Measurements from ENCODE around the gene MISFA. TPM values are rescaled to one million over a fixed set of nuclear protein-coding genes. Genes with fewer than 3 reads are reported as not detected.
A peak's percentile ranks its signal among the peaks of the same experiment; 100 is the strongest.
"Not testable (repeated sequence)": the region's sequence is repeated elsewhere in the genome, so short reads cannot be mapped to it uniquely, and the experiment has no call there.

MISFA gene
- total RNA-seq, 2 donors from 2014 or later = 0.99 to 1.9 TPM

GRCh38 chr11:18633256-18634139, 33.9 kb downstream of the MISFA start:
- H3K27me3 Mint-ChIP-seq = no peaks in the 10 kb centered on the region
- no peaks in the 10 kb centered on the region for H3K9me3 ChIP-seq (ENCODE audit: control insufficient read depth, low read length, poor library complexity, severe bottlenecking)
- peaks cover 4% of the 10 kb centered on the region for H3K36me3 Mint-ChIP-seq (ENCODE audit: low read depth)
- H3K4me1 Mint-ChIP-seq = peaks cover 25% of the 10 kb centered on the region
- peak overlapping the region; percentile 96 for H3K4me3 Mint-ChIP-seq
- ATAC-seq (no peak), DNase-seq (no peak)
- peak overlapping the region; percentile 98 for H3K27ac Mint-ChIP-seq

DNA sequence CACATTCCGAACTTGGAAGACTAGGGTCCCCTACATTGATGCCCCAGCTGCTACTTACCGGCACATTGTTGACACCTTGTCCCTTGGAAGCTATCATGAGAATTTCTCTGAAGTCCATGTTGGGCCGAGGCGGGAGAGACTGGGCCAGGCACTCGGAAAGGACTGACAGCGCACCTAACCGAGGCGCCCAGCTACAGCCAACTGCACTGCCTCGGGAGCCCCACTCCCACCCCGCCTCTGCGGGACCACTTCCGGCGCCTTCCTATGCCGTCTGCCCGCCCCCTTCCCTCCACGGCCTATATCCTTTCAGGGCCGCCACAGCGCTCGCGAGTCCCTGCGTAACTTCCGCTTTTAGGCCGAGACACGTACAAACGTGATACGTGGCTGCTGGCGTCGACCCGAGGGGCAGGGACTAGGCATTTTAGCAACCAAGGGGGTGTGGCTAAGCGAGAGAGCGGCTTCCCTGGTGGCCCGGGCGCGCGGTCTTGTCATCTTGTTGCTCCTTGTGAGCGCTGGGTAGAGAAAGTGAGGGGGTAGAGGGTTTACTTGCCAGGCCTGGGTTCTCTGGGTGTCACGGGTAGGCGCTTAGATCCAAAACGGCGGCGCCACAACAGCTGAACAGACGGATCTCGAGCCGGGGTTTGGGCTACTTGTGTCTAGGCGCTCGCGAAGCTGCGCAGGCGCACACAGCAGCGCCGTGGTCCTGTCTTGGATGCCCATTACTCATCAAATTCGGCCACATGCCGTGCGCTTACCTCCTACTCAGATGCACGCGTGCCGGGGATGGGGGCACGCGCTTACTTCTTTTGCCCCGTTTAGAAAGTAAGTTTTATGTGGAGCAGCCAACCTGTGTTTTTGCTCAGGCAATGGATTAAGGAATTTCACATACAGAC, 34.8 kb downstream of the MISFA start, which contains the start of gene SPTY2D1:
SPTY2D1 (minus strand) TSS at position 203 of the 893 bp plus-strand sequence; CDS start at position 118, 85 bp downstream.
- no peaks in the 10 kb centered on the region for H3K9me3 ChIP-seq (ENCODE audit: control insufficient read depth, low read length, poor library complexity, severe bottlenecking)

GRCh38 chr11:18641677-18642076, 42.1 kb downstream of the MISFA start:
- no peak overlapping the region for H3K27ac Mint-ChIP-seq
- no peak for ATAC-seq
- no peaks in the 10 kb centered on the region for H3K36me3 Mint-ChIP-seq (ENCODE audit: low read depth)
- DNase-seq = no peak
- H3K9me3 ChIP-seq (ENCODE audit: control insufficient read depth, low read length, poor library complexity, severe bottlenecking) = no peaks in the 10 kb centered on the region
- H3K27me3 Mint-ChIP-seq = no peaks in the 10 kb centered on the region
- H3K4me3 Mint-ChIP-seq = no peak overlapping the region
- H3K4me1 Mint-ChIP-seq = no peaks in the 10 kb centered on the region

More for the DNA sequence above, 34.8 kb downstream of the MISFA start, which contains the start of gene SPTY2D1:
- DNase-seq (peak; percentile 92 to 96 (median 92)), ATAC-seq (peak; percentile 95)
- H3K4me1 Mint-ChIP-seq = peaks cover 20% of the 10 kb centered on the region
- peaks cover 4% of the 10 kb centered on the region for H3K36me3 Mint-ChIP-seq (ENCODE audit: low read depth)
- peak within 1 kb of the TSS; percentile 96 for H3K4me3 Mint-ChIP-seq
- peak within 1 kb of the TSS; percentile 98 for H3K27ac Mint-ChIP-seq
- no peaks in the 10 kb centered on the region for H3K27me3 Mint-ChIP-seq

GRCh38 chr11:18643034-18643433, 43.4 kb downstream of the MISFA start:
- not testable (repeated sequence) for ATAC-seq; H3K27ac Mint-ChIP-seq; H3K27me3 Mint-ChIP-seq; H3K4me1 Mint-ChIP-seq; H3K36me3 Mint-ChIP-seq (ENCODE audit: low read depth); DNase-seq; H3K4me3 Mint-ChIP-seq; H3K9me3 ChIP-seq (ENCODE audit: control insufficient read depth, low read length, poor library complexity, severe bottlenecking)

- DNase-seq (no peak), ATAC-seq (no peak)
- Mint-ChIP-seq H3K4me1 (peaks cover 12% of the 10 kb centered on the region), H3K27me3 (no peaks in the 10 kb centered on the region), H3K36me3 (ENCODE audit: low read depth) (no peaks in the 10 kb centered on the region), H3K4me3 (peak overlapping the region; percentile 25), H3K27ac (peak overlapping the region; percentile 86)
- H3K9me3 ChIP-seq (ENCODE audit: control insufficient read depth, low read length, poor library complexity, severe bottlenecking) = no peaks in the 10 kb centered on the region
Observed at GRCh38 chr11:18650353-18650752, 50.8 kb downstream of the MISFA start.

DNA sequence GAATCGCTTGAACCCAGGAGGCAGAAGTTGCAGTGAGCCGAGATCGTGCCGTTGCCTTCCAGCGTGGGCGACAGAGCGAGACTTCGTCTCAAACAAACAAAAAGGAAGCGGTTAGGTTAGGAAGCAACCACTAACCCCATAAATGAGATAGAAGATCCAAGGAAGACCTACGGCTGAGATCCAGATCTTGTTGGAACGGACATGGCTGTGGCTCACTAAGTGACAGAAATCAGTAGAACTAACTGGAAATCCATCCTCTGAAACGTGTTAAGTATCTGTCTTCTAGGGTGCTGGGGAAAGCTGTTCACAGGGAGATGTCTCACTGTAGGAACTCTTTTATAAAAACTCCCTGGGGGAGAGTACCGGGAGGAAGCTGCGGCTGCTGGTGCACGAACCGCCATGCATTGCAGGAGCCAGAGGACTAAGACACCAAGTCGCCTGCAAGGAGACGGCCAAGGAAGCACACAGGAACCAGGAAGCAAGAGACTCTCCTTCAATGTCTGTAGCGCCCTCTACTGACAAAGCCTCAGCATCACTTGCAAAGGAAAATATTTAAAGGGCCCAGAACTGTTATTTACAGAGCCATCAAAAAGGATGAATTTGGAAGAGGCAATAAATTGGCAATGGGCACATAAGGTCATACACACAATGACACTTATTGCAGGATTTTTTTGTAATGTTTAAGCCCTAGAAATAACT, 51.4 kb downstream of the MISFA start:
- H3K9me3 ChIP-seq (ENCODE audit: control insufficient read depth, low read length, poor library complexity, severe bottlenecking) = no peaks in the 10 kb centered on the region
- H3K27me3 Mint-ChIP-seq = no peaks in the 10 kb centered on the region
- H3K27ac Mint-ChIP-seq = peak overlapping the region; percentile 86
- ATAC-seq (peak; percentile 79), DNase-seq (peak in 1 of 3 donors; percentile 21)
- no peaks in the 10 kb centered on the region for H3K36me3 Mint-ChIP-seq (ENCODE audit: low read depth)
- peaks cover 12% of the 10 kb centered on the region for H3K4me1 Mint-ChIP-seq
- peak overlapping the region; percentile 25 for H3K4me3 Mint-ChIP-seq

Other genes starting within 250 kb of the MISFA start
- 100 to 1,000 TPM; 260 to 313 TPM for gene LDHA, start 205.2 kb upstream of the MISFA start, total RNA-seq
- not detected for gene LDHC, start 187.5 kb upstream of the MISFA start, total RNA-seq
- gene LDHAL6A, start 143.9 kb upstream of the MISFA start, total RNA-seq = not detected
- 10 to 100 TPM; 15.8 to 15.9 TPM for gene TSG101, start 72.8 kb upstream of the MISFA start, total RNA-seq
- gene UEVLD, start 11.1 kb upstream of the MISFA start, total RNA-seq = 10 to 100 TPM in 1 of 2 donors, 1 to 10 TPM in 1; 8.0 to 12.6 TPM
- 10 to 100 TPM; 55.0 to 70.6 TPM for gene SPTY2D1, start 34.6 kb downstream of the MISFA start, total RNA-seq
- 1 to 10 TPM; 5.4 to 6.1 TPM for gene TMEM86A, start 99.0 kb downstream of the MISFA start, total RNA-seq
- gene IGSF22, start 126.4 kb downstream of the MISFA start, total RNA-seq = 1 to 10 TPM; 2.0 to 9.4 TPM
- not detected for gene PTPN5, start 192.0 kb downstream of the MISFA start, total RNA-seq

Measured in T-helper 17 cell (primary cell).